ENCODE results near the gene RIF1.

Gene RIF1

GRCh38 chr2:151520976-151521375, 111.3 kb downstream of the RIF1 start:
- DNase-seq = no peak

GRCh38 chr2:151522556-151522955, 112.9 kb downstream of the RIF1 start:
- DNase-seq = no peak

- no peak for DNase-seq
Measured at GRCh38 chr2:151523850-151524249, 114.1 kb downstream of the RIF1 start.

GRCh38 chr2:151525821-151526373, 116.2 kb downstream of the RIF1 start:
- DNase-seq = no peak

GRCh38 chr2:151526572-151527090, 116.9 kb downstream of the RIF1 start:
- no peak for DNase-seq
